Activated CD8-positive, alpha-beta T cell treated with anti-CD3 and anti-CD28 coated beads for 36 hours (primary cell): ENCODE data around the gene CDH22. TPM values are rescaled to one million over a fixed set of nuclear protein-coding genes. Genes with fewer than 3 reads are reported as not detected.

Experiments
- ATAC-seq: fragments of 200-7000 bp; cut with Tn5 transposase; one replicate; pipeline ENCODE4 v1.10.0; 2021; ENCODE audit warnings: mild to moderate bottlenecking, moderate library complexity
- CTCF ChIA-PET: fragments of 350-600 bp; sonication (Branson Sonifier 250); formaldehyde crosslinking; loops from one replicate; lab custom pipeline; 2021; ENCODE audit warnings: antibody characterized with exemption; lab: Charles Lee
- POLR2A ChIA-PET: fragments of 350-600 bp; sonication (Branson Sonifier 250); formaldehyde crosslinking; loops from one replicate; lab custom pipeline; 2021; ENCODE audit warnings: antibody characterized with exemption; lab: Charles Lee
- DNase-seq: peaks from one replicate; pipeline ENCODE4 v3.0.0-alpha.2; 2020
- H3K27ac Mint-ChIP-seq: one replicate; pipeline ENCODE4 v1.8.0; 2021; ENCODE audit warnings: mild to moderate bottlenecking, mixed read lengths
- H3K27me3 Mint-ChIP-seq: one replicate; pipeline ENCODE4 v1.8.0; 2021; ENCODE audit warnings: mixed read lengths
- H3K36me3 Mint-ChIP-seq: one replicate; pipeline ENCODE4 v1.8.0; 2021; ENCODE audit warnings: low read depth, mixed read lengths
- H3K4me1 Mint-ChIP-seq: one replicate; pipeline ENCODE4 v1.8.0; 2021; ENCODE audit warnings: low read depth, mixed read lengths
- H3K4me3 Mint-ChIP-seq: one replicate; pipeline ENCODE4 v1.8.0; 2021; ENCODE audit warnings: mild to moderate bottlenecking, moderate library complexity, mixed read lengths
- H3K9me3 Mint-ChIP-seq: one replicate; pipeline ENCODE4 v1.8.0; 2021; ENCODE audit warnings: mixed read lengths
- CTCF ChIP-seq: fragments of 200-600 bp; IDR thresholded peaks from one replicate; pipeline ENCODE4 v1.8.0; 2022; ENCODE audit warnings: antibody characterized with exemption, mild to moderate bottlenecking
- intact Hi-C: fragments of 100-400 bp; cut with micrococcal nuclease; formaldehyde crosslinking; loops from one replicate; pipeline ENCODE4 v1.10.0; 2022
- total RNA-seq, 2 experiments: library from RNA; stranded (reverse); gene quantifications; one replicate each; pipeline ENCODE4 v1.2.3, GENCODE V29; 2021

Gene CDH22
- total RNA-seq, 2 experiments from 2014 or later: not detected

GRCh38 chr20:46127396-46128010, 180.8 kb downstream of the CDH22 start:
- no peaks in the 10 kb centered on the region for H3K9me3 Mint-ChIP-seq
- TF ChIP-seq CTCF: no peak
- ATAC-seq (no peak), DNase-seq (no peak)
- H3K27ac Mint-ChIP-seq: no peak overlapping the region
- CTCF ChIA-PET: interaction anchor here (0.9 to 1.5 kb wide), 3 partner anchors 8 to 48 kb away, joined by 3 to 6 read pairs (median 5); no protein-coding TSS in a partner anchor
- POLR2A ChIA-PET: no interaction called here
- no peaks in the 10 kb centered on the region for H3K36me3 Mint-ChIP-seq
- H3K4me1 Mint-ChIP-seq: no peaks in the 10 kb centered on the region
- no peak overlapping the region for H3K4me3 Mint-ChIP-seq
- peaks cover 16% of the 10 kb centered on the region for H3K27me3 Mint-ChIP-seq
- intact Hi-C loops: no loop called here

GRCh38 chr20:46126440-46127056, 181.8 kb downstream of the CDH22 start:
- Mint-ChIP-seq H3K36me3 (no peaks in the 10 kb centered on the region), H3K4me1 (no peaks in the 10 kb centered on the region), H3K9me3 (no peaks in the 10 kb centered on the region), H3K27ac (no peak overlapping the region), H3K4me3 (no peak overlapping the region), H3K27me3 (peaks cover 11% of the 10 kb centered on the region)
- DNase-seq: no peak
- intact Hi-C loops: no loop called here
- ChIA-PET CTCF (no interaction called here), POLR2A (no interaction called here)
- TF ChIP-seq CTCF: no peak
- ATAC-seq: no peak

Other genes starting within 250 kb of the CDH22 start
- gene NCOA5, start 218.5 kb downstream of the CDH22 start, total RNA-seq: 10 to 100 TPM; 13.1 to 16.8 TPM
- gene CD40, start 190.2 kb downstream of the CDH22 start, total RNA-seq: 1 to 10 TPM; 3.3 to 3.5 TPM
- 10 to 100 TPM; 36.2 to 38.1 TPM for gene ELMO2, start 98.1 kb upstream of the CDH22 start, total RNA-seq
- gene ZNF334, start 205.1 kb upstream of the CDH22 start, total RNA-seq: 1 to 10 TPM; 4.2 to 4.4 TPM
- gene OCSTAMP, start 242.2 kb upstream of the CDH22 start, total RNA-seq: not detected